ENCODE data around the gene ALDH3B2. TPM values are rescaled to one million over a fixed set of nuclear protein-coding genes. Genes with fewer than 3 reads are reported as not detected.

Gene ALDH3B2
- total RNA-seq, 1 experiment from 2014 or later: 0.13 TPM

- TF ChIP-seq SOX15 (CRISPR knock-in tag; IDR thresholded peaks at IDR 0.05) (no peak), ESRRA (CRISPR knock-in tag; IDR thresholded peaks at IDR 0.05; ENCODE audit: borderline replicate concordance) (no peak), MLX (CRISPR knock-in tag; IDR thresholded peaks at IDR 0.05) (no peak), TP53 (CRISPR knock-in tag; IDR thresholded peaks at IDR 0.05) (no peak), ZNF317 (CRISPR knock-in tag; IDR thresholded peaks at IDR 0.05; ENCODE audit: borderline replicate concordance, low read depth) (no peak), NR2C2 (CRISPR knock-in tag; IDR thresholded peaks at IDR 0.05) (no peak)
These were observed 42.6 kb downstream of the ALDH3B2 start (continued) for GRCh38 chr11:67631853-67632174.

GRCh38 chr11:67631411-67631810 is 43.0 kb downstream of the ALDH3B2 start:
- TF ChIP-seq CTCF (IDR thresholded peaks at IDR 0.05) (no peak), ZNF671 (CRISPR knock-in tag; IDR thresholded peaks at IDR 0.05) (no peak), ZNF512 (CRISPR knock-in tag; IDR thresholded peaks at IDR 0.05; ENCODE audit: borderline replicate concordance) (no peak), HMGXB4 (CRISPR knock-in tag; IDR thresholded peaks at IDR 0.05) (no peak), ZNF532 (CRISPR knock-in tag; IDR thresholded peaks at IDR 0.05; ENCODE audit: borderline replicate concordance) (no peak), TCF7 (CRISPR knock-in tag; IDR thresholded peaks at IDR 0.05; ENCODE audit: low read depth) (no peak), TEAD4 (CRISPR knock-in tag; IDR thresholded peaks at IDR 0.05) (no peak), CREB1 (CRISPR knock-in tag; IDR thresholded peaks at IDR 0.05) (no peak), E2F1 (CRISPR knock-in tag; IDR thresholded peaks at IDR 0.05) (no peak), ELF4 (CRISPR knock-in tag; IDR thresholded peaks at IDR 0.05; ENCODE audit: low read depth) (no peak), ZNF423 (CRISPR knock-in tag; IDR thresholded peaks at IDR 0.05) (no peak), ZNF425 (CRISPR knock-in tag; conservative IDR thresholded peaks at IDR 0.05) (no peak), NR1H2 (CRISPR knock-in tag; IDR thresholded peaks at IDR 0.05) (no peak), ZBTB21 (CRISPR knock-in tag; IDR thresholded peaks at IDR 0.05; ENCODE audit: borderline replicate concordance) (no peak), GRHL2 (CRISPR knock-in tag; IDR thresholded peaks at IDR 0.05; ENCODE audit: insufficient replicate concordance, severe bottlenecking) (no peak), USF1 (CRISPR knock-in tag; IDR thresholded peaks at IDR 0.05) (no peak)
- ATAC-seq (no peak), DNase-seq (ENCODE audit: low spot score) (peak; percentile 10)
- Mint-ChIP-seq H3K4me3 (peak overlapping the region; percentile 79; the same call in 1 of the 2 replicates), H3K4me1 (peaks cover 31% of the 10 kb centered on the region), H3K9me3 (peaks cover 4% of the 10 kb centered on the region; the same call in 1 of the 2 replicates), H3K36me3 (peaks cover 10% of the 10 kb centered on the region), H3K27me3 (ENCODE audit: low read depth) (no peaks in the 10 kb centered on the region; the same call in 1 of the 2 replicates), H3K27ac (no peak overlapping the region)
- CTCF ChIA-PET: interaction anchor here (1.1 to 5.3 kb wide), 11 partner anchors 8 to 82 kb away, joined by 3 to 200 read pairs (median 14); partner anchors contain the start of genes ACY3, GSTP1 and TBX10
- POLR2A ChIA-PET: no interaction called here
